Adrenal gland (tissue), 12 donors: ENCODE data around the gene NCOA5. TPM values are rescaled to one million over a fixed set of nuclear protein-coding genes. Genes with fewer than 3 reads are reported as not detected.

Experiments used
- DNase-seq, 7 donors: peaks; one replicate each; pipeline ENCODE4 v3.0.0-alpha.2; 2019 to 2020
- H3K27ac ChIP-seq, 5 donors: fragments of 200-600 bp; sonication (generic) in 4 of 5; 1 replicate in 3 of 5; 2 replicates in 2 of 5; pipeline versions ENCODE4 v1.5.1 to v1.8.0; 2016 to 2020; ENCODE audit warnings: mild to moderate bottlenecking in 1 of 5
- H3K27me3 ChIP-seq: fragments of 200-600 bp; 2 replicates; pipeline ENCODE4 v1.8.0; 2021
- H3K36me3 ChIP-seq, 2 donors: fragments of 200-600 bp; replicated peaks in 1 of 2; 1 replicate in 1 of 2; 2 replicates in 1 of 2; pipeline versions ENCODE4 v1.5.1 to v1.8.0; 2018 to 2022
- H3K4me1 ChIP-seq, 2 donors: fragments of 200-600 bp; replicated peaks in 1 of 2; 1 replicate in 1 of 2; 2 replicates in 1 of 2; pipeline versions ENCODE4 v1.5.1 to v1.8.0; 2018 to 2021
- H3K4me3 ChIP-seq, 4 donors: fragments of 200-600 bp; sonication (generic) in 3 of 4; one replicate each; pipeline ENCODE4 v1.5.1; 2016 to 2018
- H3K9me3 ChIP-seq, 3 donors: fragments of 200-600 bp; sonication (generic) in 1 of 3; replicated peaks in 1 of 3; 1 replicate in 2 of 3; 2 replicates in 1 of 3; pipeline versions ENCODE4 v1.5.1 to v1.8.0; 2016 to 2021
- CTCF ChIP-seq, 6 experiments: fragments of 450-650 bp in 4 of 6; fragments of 200-600 bp in 2 of 6; sonication (generic) in 1 of 6; IDR thresholded peaks; 1 replicate in 5 of 6; 2 replicates in 1 of 6; pipeline versions ENCODE4 v1.5.1 to v1.8.0; 2016 to 2021; ENCODE audit warnings: antibody characterized with exemption in 6 of 6, mild to moderate bottlenecking in 2 of 6, moderate library complexity in 1 of 6
- POLR2A ChIP-seq, 2 donors: fragments of 450-650 bp; IDR thresholded peaks; one replicate each; pipeline ENCODE4 v1.6.1; 2017; ENCODE audit warnings: antibody characterized with exemption in 2 of 2, mild to moderate bottlenecking in 2 of 2, moderate library complexity in 1 of 2
- WGBS, 4 donors: extraction: QIAGEN DNeasy Blood & Tissue Kit in 2 of 4; methylation state at CpG; one replicate each; pipeline versions ENCODE4 v1.1.5 to v1.1.7; 2013 to 2017; 5-methylcytosine and 5-hydroxymethylcytosine counted together
- intact Hi-C, 2 donors: fragments of 100-400 bp; cut with DNase I; formaldehyde crosslinking; loops; one replicate each; pipeline versions ENCODE4 v1.14.1 to v1.15.0; 2022 to 2023
- polyA plus RNA-seq, 3 donors: library from polyadenylated mRNA; stranded (reverse); fragments of 200-250 nt in 2 of 3; fragments of 350-450 nt in 1 of 3; fragmentation: Illumina TruSeq in 1 of 3; extraction: RNeasy Lipid Tissue Mini Kit (QIAGEN cat#74804) in 1 of 3; gene quantifications; one replicate each; pipeline ENCODE4 v1.2.3, GENCODE V29; 2013 to 2014
- total RNA-seq, 9 donors: library from RNA; depleted of rRNA in 4 of 9; stranded (reverse); fragments of >200 nt in 4 of 9; fragments of 120-200 nt in 1 of 9; fragmentation: NEBNext Ultra II Directional in 1 of 9; extraction: Animal tissue kit (Norgen Biotek cat#: 25700) in 1 of 9; gene quantifications; one replicate each; pipeline versions ENCODE4 v1.1.0 to v1.2.4, GENCODE V29; 2013 to 2023
- donor health status: healthy with polysubstance abuse.
- donor health status: Bipolar disorder and iron deficiency.
- donor health status: DM: yes; HTN: yes; CAD: no.
- donor health status: DM: no; HTN: no; CAD: no.
- donor health status: DM: no; HTN: no; CAD: no.
- donor health status: DM: yes; HTN: yes; CAD: no.

The NCOA5 gene
- total and polyA plus RNA-seq, 12 donors = 17.8 to 44.8 (median 24.7) TPM

GRCh38 chr20:46122516-46123481, 33.0 kb upstream of the NCOA5 start:
- Histone ChIP-seq H3K27ac (no peak overlapping the region), H3K9me3 (no peaks in the 10 kb centered on the region), H3K36me3 (peaks cover 0 to 21% of the 10 kb centered on the region in 2 donors), H3K4me1 (peaks cover 0 to under 1% of the 10 kb centered on the region in 2 donors), H3K27me3 (no peaks in the 10 kb centered on the region), H3K4me3 (no peak overlapping the region)
- TF ChIP-seq POLR2A (IDR thresholded peaks at IDR 0.05) = no peak
- TF ChIP-seq CTCF (IDR thresholded peaks at IDR 0.05) = no peak
- DNase-seq = peak in 1 of 7 donors; percentile 34
- intact Hi-C loops = loop anchor here in 1 of 2 donors (10.0 kb wide), 1 partner anchor 222 kb away; no protein-coding TSS in a partner anchor
- WGBS, 4 donors = 79 to 88% (median 85%) methylated on average over 9 to 15 of the region's 15 CpGs

- peaks cover 0 to 8% of the 10 kb centered on the region in 2 donors for H3K4me1 ChIP-seq
- peak in 1 of 7 donors; percentile 44 for DNase-seq
- peaks cover 0 to 21% of the 10 kb centered on the region in 2 donors for H3K36me3 ChIP-seq
- H3K4me3 ChIP-seq = no peak overlapping the region
- no peak for TF ChIP-seq CTCF (IDR thresholded peaks at IDR 0.05)
- no peak for TF ChIP-seq POLR2A (IDR thresholded peaks at IDR 0.05)
- H3K27me3 ChIP-seq = no peaks in the 10 kb centered on the region
- H3K9me3 ChIP-seq = no peaks in the 10 kb centered on the region
- H3K27ac ChIP-seq = no peak overlapping the region
- 68 to 75% (median 73%) methylated on average over 10 to 11 of the region's 11 CpGs for WGBS, 4 donors
- intact Hi-C loops = loop anchor here in 1 of 2 donors (10.0 kb wide), 1 partner anchor 223 kb away; no protein-coding TSS in a partner anchor
Observed at GRCh38 chr20:46122071-46122470, 32.3 kb upstream of the NCOA5 start.

GRCh38 chr20:46121184-46121930, 31.6 kb upstream of the NCOA5 start:
- peaks cover 0 to 9% of the 10 kb centered on the region in 2 donors for H3K4me1 ChIP-seq
- no peaks in the 10 kb centered on the region for H3K27me3 ChIP-seq
- peaks cover 0 to 21% of the 10 kb centered on the region in 2 donors for H3K36me3 ChIP-seq
- H3K9me3 ChIP-seq = no peaks in the 10 kb centered on the region
- no peak overlapping the region for H3K4me3 ChIP-seq
- WGBS, 4 donors = 60 to 72% (median 66%) methylated on average over 2 of the region's 2 CpGs
- no peak for TF ChIP-seq CTCF (IDR thresholded peaks at IDR 0.05)
- TF ChIP-seq POLR2A (IDR thresholded peaks at IDR 0.05) = no peak
- intact Hi-C loops = loop anchor here in 1 of 2 donors (10.0 kb wide), 1 partner anchor 223 kb away; no protein-coding TSS in a partner anchor
- no peak overlapping the region for H3K27ac ChIP-seq
- peak in 1 of 7 donors; percentile 29 for DNase-seq

- WGBS, 4 donors = 87 to 98% (median 93%) methylated on average over 2 of the region's 2 CpGs
- DNase-seq = no peak
- intact Hi-C loops = loop anchor here in 1 of 2 donors (10.0 kb wide), 1 partner anchor 225 kb away; no protein-coding TSS in a partner anchor
- H3K4me3 ChIP-seq = no peak overlapping the region
- peaks cover 0 to 9% of the 10 kb centered on the region in 2 donors for H3K4me1 ChIP-seq
- H3K9me3 ChIP-seq = no peaks in the 10 kb centered on the region
- H3K36me3 ChIP-seq = peaks cover 0 to 21% of the 10 kb centered on the region in 2 donors
- no peak for TF ChIP-seq CTCF (IDR thresholded peaks at IDR 0.05)
- TF ChIP-seq POLR2A (IDR thresholded peaks at IDR 0.05) = no peak
- H3K27ac ChIP-seq = no peak overlapping the region
- H3K27me3 ChIP-seq = no peaks in the 10 kb centered on the region
Observed at GRCh38 chr20:46120136-46120535, 30.4 kb upstream of the NCOA5 start.
